ENCODE results near the gene ALG2.

ALG2 gene

GRCh38 chr9:99210572-99210971, 11.2 kb downstream of the ALG2 start:
- ChIA-PET CTCF (interaction anchor here (0.6 kb wide), 1 partner anchor 10 kb away, joined by 3 read pairs; no protein-coding TSS in a partner anchor), POLR2A (interaction anchor here (1.1 kb wide), 1 partner anchor 11 kb away, joined by 4 read pairs; the partner anchor contains the start of genes ALG2 and SEC61B)
- H3K9me3 ChIP-seq (ENCODE audit: control insufficient read depth, insufficient read depth, low read depth, low read length) = no peaks in the 10 kb centered on the region
- TF ChIP-seq GLIS2 (tag by site-specific recombination; IDR thresholded peaks at IDR 0.05) = no peak
- TF ChIP-seq ZNF747 (tag by site-specific recombination; IDR thresholded peaks at IDR 0.05) = no peak
- no peak for TF ChIP-seq RBAK (tag by site-specific recombination; IDR thresholded peaks at IDR 0.05)
- TF ChIP-seq ZFP41 (tag by site-specific recombination; IDR thresholded peaks at IDR 0.05; ENCODE audit: borderline replicate concordance) = no peak
- no peak for TF ChIP-seq ZNF518A (tag by site-specific recombination; conservative IDR thresholded peaks at IDR 0.05; ENCODE audit: low read depth)
- TF ChIP-seq YY1 (tag by site-specific recombination; IDR thresholded peaks at IDR 0.05) = no peak
- TF ChIP-seq ZNF274 (IDR thresholded peaks at IDR 0.05; ENCODE audit: low read length) = no peak
- no peak for TF ChIP-seq ZNF274 (tag by site-specific recombination; IDR thresholded peaks at IDR 0.05; ENCODE audit: borderline replicate concordance)
- no peak for TF ChIP-seq ZNF157 (tag by site-specific recombination; IDR thresholded peaks at IDR 0.05)
- no peak for TF ChIP-seq ZNF133 (tag by site-specific recombination; IDR thresholded peaks at IDR 0.05)
- TF ChIP-seq ZNF830 (tag by site-specific recombination; IDR thresholded peaks at IDR 0.05; ENCODE audit: low read depth) = no peak
- TF ChIP-seq ZNF138 (tag by site-specific recombination; IDR thresholded peaks at IDR 0.05; ENCODE audit: borderline replicate concordance) = no peak
- no peak for TF ChIP-seq ZNF658 (tag by site-specific recombination; IDR thresholded peaks at IDR 0.05)
- no peak for TF ChIP-seq ZNF585B (tag by site-specific recombination; IDR thresholded peaks at IDR 0.05)
- TF ChIP-seq ZNF280D (tag by site-specific recombination; IDR thresholded peaks at IDR 0.05) = no peak
- TF ChIP-seq, protein P1, sequence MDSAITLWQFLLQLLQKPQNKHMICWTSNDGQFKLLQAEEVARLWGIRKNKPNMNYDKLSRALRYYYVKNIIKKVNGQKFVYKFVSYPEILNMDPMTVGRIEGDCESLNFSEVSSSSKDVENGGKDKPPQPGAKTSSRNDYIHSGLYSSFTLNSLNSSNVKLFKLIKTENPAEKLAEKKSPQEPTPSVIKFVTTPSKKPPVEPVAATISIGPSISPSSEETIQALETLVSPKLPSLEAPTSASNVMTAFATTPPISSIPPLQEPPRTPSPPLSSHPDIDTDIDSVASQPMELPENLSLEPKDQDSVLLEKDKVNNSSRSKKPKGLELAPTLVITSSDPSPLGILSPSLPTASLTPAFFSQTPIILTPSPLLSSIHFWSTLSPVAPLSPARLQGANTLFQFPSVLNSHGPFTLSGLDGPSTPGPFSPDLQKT (IDR thresholded peaks at IDR 0.05; ENCODE audit: borderline replicate concordance, low read depth, low read length) = no peak
- no peak for TF ChIP-seq ZNF341 (tag by site-specific recombination; IDR thresholded peaks at IDR 0.05; ENCODE audit: low read depth)
- no peak overlapping the region for H3K4me3 ChIP-seq (ENCODE audit: low read depth, low read length)
- peaks cover 0 to 6% of the 10 kb centered on the region in 2 experiments; a peak in 1 of 3 replicates for H3K36me3 ChIP-seq (ENCODE audit: control insufficient read depth in 2 of 2, insufficient read depth in 1 of 2, low read length in 2 of 2)
- no peaks in the 10 kb centered on the region for H3K4me1 ChIP-seq (ENCODE audit: control insufficient read depth, insufficient read depth, low read length)
- no peak overlapping the region for H3K27ac ChIP-seq (ENCODE audit: extremely low read depth, low read depth, low read length)
